Keratinocyte (primary cell): ENCODE data around the gene LPCAT2. TPM values are rescaled to one million over a fixed set of nuclear protein-coding genes. Genes with fewer than 3 reads are reported as not detected.

ENCODE experiments used
- DNase-seq: peaks from one replicate; pipeline ENCODE4 v3.0.0-alpha.2; 2011; ENCODE audit warnings: low read depth, missing footprints, low spot score
- FAIRE-seq: peaks from 2 replicates; lab custom pipeline; 2011; peaks lifted over from hg19 to GRCh38; lab: Jason Lieb, UNC
- H2AFZ ChIP-seq: 2 replicates; pipeline ENCODE4 v1.6.0; 2012; ENCODE audit warnings: low read length, control low read depth, inconsistent platforms; ENCODE audit not compliant: control insufficient read depth
- H3K27ac ChIP-seq: 2 replicates; pipeline ENCODE4 v1.5.1; 2011; ENCODE audit warnings: low read length; ENCODE audit not compliant: control insufficient read depth, insufficient read depth
- H3K27me3 ChIP-seq: 3 replicates; pipeline ENCODE4 v1.6.0; 2011; ENCODE audit warnings: low read length; ENCODE audit not compliant: control insufficient read depth, insufficient read depth; ENCODE audit errors: extremely low read depth
- H3K36me3 ChIP-seq, 2 experiments: 2 replicates in 1 of 2; 3 replicates in 1 of 2; pipeline ENCODE4 v1.5.1; 2011; ENCODE audit warnings: low read length in 2 of 2, mild to moderate bottlenecking in 1 of 2; ENCODE audit not compliant: control insufficient read depth in 2 of 2, insufficient read depth in 2 of 2; ENCODE audit errors: extremely low read depth in 1 of 2
- H3K4me1 ChIP-seq: 3 replicates; pipeline ENCODE4 v1.5.1; 2011; ENCODE audit warnings: low read length; ENCODE audit not compliant: control insufficient read depth, insufficient read depth; ENCODE audit errors: extremely low read depth
- H3K4me2 ChIP-seq: 3 replicates; pipeline ENCODE4 v1.6.0; 2011; ENCODE audit warnings: low read depth, low read length; ENCODE audit not compliant: control insufficient read depth, insufficient read depth; ENCODE audit errors: extremely low read depth
- H3K4me3 ChIP-seq, 3 experiments: fragments of 200-600 bp in 1 of 3; sonication (generic) in 1 of 3; 2 replicates in 2 of 3; 3 replicates in 1 of 3; pipeline ENCODE4 v1.5.1; 2011 to 2016; ENCODE audit warnings: low read length in 3 of 3, mild to moderate bottlenecking in 3 of 3, control low read depth in 2 of 3, inconsistent platforms in 1 of 3, low read depth in 1 of 3, mixed read lengths in 1 of 3, mixed run types in 1 of 3, moderate library complexity in 1 of 3; ENCODE audit not compliant: control insufficient read depth in 2 of 3, insufficient read depth in 2 of 3; ENCODE audit errors: extremely low read depth in 1 of 3
- H3K79me2 ChIP-seq: 2 replicates; pipeline ENCODE4 v1.6.0; 2012; ENCODE audit warnings: low read length; ENCODE audit not compliant: control insufficient read depth, insufficient read depth
- H3K9ac ChIP-seq: 3 replicates; pipeline ENCODE4 v1.6.0; 2011; ENCODE audit warnings: low read length; ENCODE audit not compliant: control insufficient read depth, insufficient read depth; ENCODE audit errors: extremely low read depth
- H3K9me1 ChIP-seq: 3 replicates; pipeline ENCODE4 v1.6.0; 2011; ENCODE audit warnings: low read length; ENCODE audit not compliant: control insufficient read depth, insufficient read depth; ENCODE audit errors: extremely low read depth
- H3K9me3 ChIP-seq: 2 replicates; pipeline ENCODE4 v1.5.1; 2012; ENCODE audit warnings: low read depth, low read length; ENCODE audit not compliant: control insufficient read depth
- H4K20me1 ChIP-seq: 3 replicates; pipeline ENCODE4 v1.6.0; 2011; ENCODE audit warnings: low read length; ENCODE audit not compliant: control insufficient read depth, insufficient read depth; ENCODE audit errors: extremely low read depth
- CTCF ChIP-seq, 3 experiments: IDR thresholded peaks in 1 of 3; conservative IDR thresholded peaks in 1 of 3; optimal IDR thresholded peaks in 1 of 3; 2 replicates in 2 of 3; 3 replicates in 1 of 3; pipeline versions ENCODE3 to v1.5.1; 2011; ENCODE audit warnings: low read length in 3 of 3, mild to moderate bottlenecking in 3 of 3, moderate library complexity in 2 of 3, control low read depth in 1 of 3, inconsistent platforms in 1 of 3; ENCODE audit not compliant: insufficient read depth in 2 of 3; ENCODE audit errors: extremely low read depth in 1 of 3
- EZH2 ChIP-seq: IDR thresholded peaks from one replicate; pipeline ENCODE4 v1.6.1; 2012; ENCODE audit warnings: inconsistent platforms, mild to moderate bottlenecking, low read length, moderate library complexity
- dilution Hi-C: fragments of 300-500 bp; cut with MboI; formaldehyde crosslinking; loops from one replicate; pipeline ENCODE4 v1.7.0; 2020; ENCODE audit warnings: low sequenced_read_pairs; ENCODE audit not compliant: extremely low pct_ligation_motif_present
- polyA plus RNA-seq, 5 experiments: library from polyadenylated mRNA; depleted of rRNA in 3 of 5; stranded (reverse) in 3 of 5; stranded (forward) in 1 of 5; unstranded in 1 of 5; fragments of >200 nt; gene quantifications; 1 replicate in 1 of 5; 2 replicates in 3 of 5; 3 replicates in 1 of 5; pipeline versions ENCODE4 v1.2.1 to v1.2.3, GENCODE V29; 2011 to 2012; ENCODE audit warnings: missing spikeins in 2 of 5, low read depth in 1 of 5, low replicate concordance in 1 of 5

LPCAT2 gene
- polyA plus RNA-seq, 1 donor (not counting 4 experiments of a cell fraction or from before 2014, with no cell fraction given) = 54.4 TPM

GRCh38 chr16:55521792-55522191 is 12.9 kb downstream of the LPCAT2 start:
- peaks cover 2% of the 10 kb centered on the region for H3K9me3 ChIP-seq
- dilution Hi-C loops = no loop called here
- no peak overlapping the region for H3K9ac ChIP-seq
- H3K4me1 ChIP-seq = peaks cover 16% of the 10 kb centered on the region
- FAIRE-seq (no peak), DNase-seq (no peak)
- H3K27me3 ChIP-seq = no peaks in the 10 kb centered on the region
- no peak overlapping the region for H3K27ac ChIP-seq
- TF ChIP-seq CTCF (optimal IDR thresholded peaks at IDR 0.05 in 1 of 3, IDR thresholded peaks at IDR 0.05 in 1 of 3, conservative IDR thresholded peaks at IDR 0.05 in 1 of 3; ENCODE audit: extremely low read depth in 1 of 3, insufficient read depth in 2 of 3, low read length in 3 of 3) = no peak
- no peak for TF ChIP-seq EZH2
- H3K79me2 ChIP-seq = peaks cover 10% of the 10 kb centered on the region
- no peaks in the 10 kb centered on the region for H3K9me1 ChIP-seq
- no peaks in the 10 kb centered on the region for H3K36me3 ChIP-seq
- H4K20me1 ChIP-seq = no peaks in the 10 kb centered on the region
- no peak overlapping the region for H3K4me3 ChIP-seq
- no peak overlapping the region for H3K4me2 ChIP-seq
- no peak overlapping the region for H2AFZ ChIP-seq

- peak overlapping the region; percentile 51 for H3K27ac ChIP-seq
- no peaks in the 10 kb centered on the region for H3K27me3 ChIP-seq
- peaks cover 5 to 12% of the 10 kb centered on the region in 2 experiments for H3K36me3 ChIP-seq
- TF ChIP-seq CTCF (optimal IDR thresholded peaks at IDR 0.05 in 1 of 3, IDR thresholded peaks at IDR 0.05 in 1 of 3, conservative IDR thresholded peaks at IDR 0.05 in 1 of 3; ENCODE audit: extremely low read depth in 1 of 3, insufficient read depth in 2 of 3, low read length in 3 of 3) (no peak), EZH2 (no peak)
- peaks cover 18% of the 10 kb centered on the region for H3K4me1 ChIP-seq
- H4K20me1 ChIP-seq = no peaks in the 10 kb centered on the region
- H3K79me2 ChIP-seq = peaks cover 12% of the 10 kb centered on the region
- DNase-seq (peak; percentile 23), FAIRE-seq (peak; percentile 5)
- peak overlapping the region; percentile 31 for H3K4me2 ChIP-seq
- H3K9ac ChIP-seq = no peak overlapping the region
- no peaks in the 10 kb centered on the region for H3K9me3 ChIP-seq
- H3K4me3 ChIP-seq = peak overlapping the region in 1 of 3 experiments; percentile 16
- no peak overlapping the region for H2AFZ ChIP-seq
- H3K9me1 ChIP-seq = no peaks in the 10 kb centered on the region
- dilution Hi-C loops = no loop called here
Measured at GRCh38 chr16:55526441-55526840, 17.6 kb downstream of the LPCAT2 start.
